PC-3 (cell line): ENCODE data around the gene CCNB1IP1. TPM values are rescaled to one million over a fixed set of nuclear protein-coding genes. Genes with fewer than 3 reads are reported as not detected.

Experiments used
- ATAC-seq: fragments of 200-7000 bp; cut with Tn5 transposase; 2 replicates; pipeline ENCODE4 v1.9.1; 2020; ENCODE audit warnings: mild to moderate bottlenecking, moderate library complexity
- BruUV-seq: library from RNA; stranded (reverse); fragments of 400-500 nt; replicated peaks from 2 replicates; lab custom pipeline; 2021; lab: Mats Ljungman, UMichigan
- CTCF ChIA-PET: fragments of 300-600 bp; sonication (Branson Sonifier 250); formaldehyde crosslinking; loops from one replicate; lab custom pipeline; 2022; ENCODE audit warnings: antibody characterized with exemption; lab: Charles Lee
- POLR2A ChIA-PET: fragments of 300-600 bp; sonication (Branson Sonifier 250); formaldehyde crosslinking; loops from one replicate; lab custom pipeline; 2022; ENCODE audit warnings: antibody characterized with exemption; ENCODE audit not compliant: unreplicated experiment; lab: Charles Lee
- DNase-seq: peaks from one replicate; pipeline ENCODE4 v3.0.0-alpha.2; 2015
- H2AFZ ChIP-seq: fragments of 300-600 bp; sonication (generic); 2 replicates; pipeline ENCODE4 v1.6.0; 2016; ENCODE audit warnings: antibody characterized with exemption, low read length
- H3F3A ChIP-seq: fragments of 300-600 bp; sonication (generic); one replicate; pipeline ENCODE4 v1.6.0; 2017; ENCODE audit warnings: antibody characterized with exemption, low read length, control low read depth, mild to moderate bottlenecking; ENCODE audit not compliant: unreplicated experiment
- H3K27ac ChIP-seq: fragments of 300-600 bp; sonication (generic); 2 replicates; pipeline ENCODE4 v1.5.1; 2016; ENCODE audit warnings: mild to moderate bottlenecking, low read length
- H3K27me3 ChIP-seq: fragments of 300-600 bp; sonication (generic); 2 replicates; pipeline ENCODE4 v1.6.1; 2016; ENCODE audit warnings: low read length, mixed read lengths
- H3K36me3 ChIP-seq: fragments of 300-600 bp; sonication (generic); 2 replicates; pipeline ENCODE4 v1.6.1; 2016; ENCODE audit warnings: low read depth, mixed run types, low read length, mixed read lengths
- H3K4me1 ChIP-seq: fragments of 300-600 bp; sonication (generic); 2 replicates; pipeline ENCODE4 v1.5.1; 2016; ENCODE audit warnings: low read length; ENCODE audit not compliant: insufficient read depth
- H3K4me2 ChIP-seq: fragments of 300-600 bp; sonication (generic); 2 replicates; pipeline ENCODE4 v1.6.0; 2016; ENCODE audit warnings: low read length
- H3K4me3 ChIP-seq: fragments of 300-600 bp; sonication (generic); 2 replicates; pipeline ENCODE4 v1.5.1; 2016; ENCODE audit warnings: mild to moderate bottlenecking, low read length, mixed read lengths
- H3K79me2 ChIP-seq: fragments of 300-600 bp; sonication (generic); 2 replicates; pipeline ENCODE4 v1.6.1; 2017; ENCODE audit warnings: low read length, mixed read lengths
- H3K9ac ChIP-seq: fragments of 300-600 bp; sonication (generic); 2 replicates; pipeline ENCODE4 v1.6.0; 2016; ENCODE audit warnings: mild to moderate bottlenecking, low read length
- H3K9me2 ChIP-seq: fragments of 300-600 bp; sonication (generic); replicated peaks from 2 replicates; pipeline ENCODE4 v1.6.1; 2016; ENCODE audit warnings: mixed run types, low read length, mixed read lengths
- H3K9me3 ChIP-seq: fragments of 300-600 bp; sonication (generic); 2 replicates; pipeline ENCODE4 v1.6.1; 2016; ENCODE audit warnings: low read length, mixed read lengths
- H4K20me1 ChIP-seq: fragments of 300-600 bp; sonication (generic); 2 replicates; pipeline ENCODE4 v1.6.1; 2016; ENCODE audit warnings: low read length, mixed read lengths
- EZH2 ChIP-seq: fragments of 300-600 bp; sonication (generic); IDR thresholded peaks from one replicate; pipeline ENCODE4 v1.6.1; 2017; ENCODE audit warnings: antibody characterized with exemption, mild to moderate bottlenecking, low read length; ENCODE audit not compliant: unreplicated experiment
- EZH2phosphoT487 ChIP-seq: fragments of 300-600 bp; sonication (generic); IDR thresholded peaks from 2 replicates; pipeline ENCODE4 v1.6.1; 2018; ENCODE audit warnings: mild to moderate bottlenecking, antibody characterized with exemption, low read length, borderline replicate concordance
- intact Hi-C: fragments of 100-400 bp; cut with micrococcal nuclease; formaldehyde crosslinking; loops from 2 replicates; pipeline ENCODE4 v1.9.0; 2023
- total RNA-seq: library from RNA; depleted of rRNA; stranded (reverse); fragments of >200 nt; gene quantifications from 2 replicates; pipeline ENCODE4 v1.2.3, GENCODE V29; 2014
- TF ChIP-seq, protein P1 (sequence below): fragments of 300-600 bp; sonication (generic); conservative IDR thresholded peaks from 2 replicates; pipeline ENCODE4 v1.5.1; 2017; ENCODE audit warnings: antibody characterized with exemption, low read depth, mild to moderate bottlenecking, low read length

CCNB1IP1 gene
- total RNA-seq, 1 experiment from 2014 or later, result 32.8 TPM

DNA sequence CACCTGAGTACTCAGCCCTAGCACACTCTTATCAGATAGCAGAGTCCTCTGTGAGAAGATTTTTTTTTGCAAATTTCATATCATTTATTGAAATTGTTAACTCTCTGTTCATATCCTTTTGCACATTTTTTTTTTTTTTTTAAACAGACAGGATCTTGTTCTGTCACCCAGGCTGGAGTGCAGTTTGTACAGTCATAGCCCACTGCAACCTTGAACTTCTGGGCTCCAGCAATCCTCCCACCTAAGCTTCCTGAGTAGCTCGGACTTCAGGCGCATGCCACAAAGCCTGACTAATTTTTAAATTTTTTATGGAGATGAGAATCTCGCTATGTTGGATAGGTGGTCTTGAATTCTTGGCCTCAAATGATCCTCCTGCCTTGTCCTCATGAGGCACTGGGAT lies 14.7 kb upstream of the CCNB1IP1 start:
- Histone ChIP-seq H3K27me3 (no peaks in the 10 kb centered on the region), H3K27ac (no peak overlapping the region), H3K4me3 (no peak overlapping the region), H4K20me1 (no peaks in the 10 kb centered on the region; the same call in 1 of the 2 replicates), H3F3A (no peaks in the 10 kb centered on the region), H3K79me2 (peaks cover 24% of the 10 kb centered on the region), H3K4me2 (no peak overlapping the region), H3K9me3 (no peaks in the 10 kb centered on the region), H3K36me3 (peaks cover 59% of the 10 kb centered on the region), H3K9me2 (no peaks in the 10 kb centered on the region), H3K9ac (no peak overlapping the region), H3K4me1 (peaks cover 11% of the 10 kb centered on the region), H2AFZ (no peak overlapping the region)
- ATAC-seq (no peak), DNase-seq (no peak)
- POLR2A ChIA-PET, result no interaction called here
- intact Hi-C loops, result no loop called here
- no TSS peak for BruUV-seq
- CTCF ChIA-PET, result no interaction called here
- TF ChIP-seq, protein P1, sequence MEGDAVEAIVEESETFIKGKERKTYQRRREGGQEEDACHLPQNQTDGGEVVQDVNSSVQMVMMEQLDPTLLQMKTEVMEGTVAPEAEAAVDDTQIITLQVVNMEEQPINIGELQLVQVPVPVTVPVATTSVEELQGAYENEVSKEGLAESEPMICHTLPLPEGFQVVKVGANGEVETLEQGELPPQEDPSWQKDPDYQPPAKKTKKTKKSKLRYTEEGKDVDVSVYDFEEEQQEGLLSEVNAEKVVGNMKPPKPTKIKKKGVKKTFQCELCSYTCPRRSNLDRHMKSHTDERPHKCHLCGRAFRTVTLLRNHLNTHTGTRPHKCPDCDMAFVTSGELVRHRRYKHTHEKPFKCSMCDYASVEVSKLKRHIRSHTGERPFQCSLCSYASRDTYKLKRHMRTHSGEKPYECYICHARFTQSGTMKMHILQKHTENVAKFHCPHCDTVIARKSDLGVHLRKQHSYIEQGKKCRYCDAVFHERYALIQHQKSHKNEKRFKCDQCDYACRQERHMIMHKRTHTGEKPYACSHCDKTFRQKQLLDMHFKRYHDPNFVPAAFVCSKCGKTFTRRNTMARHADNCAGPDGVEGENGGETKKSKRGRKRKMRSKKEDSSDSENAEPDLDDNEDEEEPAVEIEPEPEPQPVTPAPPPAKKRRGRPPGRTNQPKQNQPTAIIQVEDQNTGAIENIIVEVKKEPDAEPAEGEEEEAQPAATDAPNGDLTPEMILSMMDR, result no peak
- TF ChIP-seq EZH2 (no peak), EZH2phosphoT487 (no peak)

DNA sequence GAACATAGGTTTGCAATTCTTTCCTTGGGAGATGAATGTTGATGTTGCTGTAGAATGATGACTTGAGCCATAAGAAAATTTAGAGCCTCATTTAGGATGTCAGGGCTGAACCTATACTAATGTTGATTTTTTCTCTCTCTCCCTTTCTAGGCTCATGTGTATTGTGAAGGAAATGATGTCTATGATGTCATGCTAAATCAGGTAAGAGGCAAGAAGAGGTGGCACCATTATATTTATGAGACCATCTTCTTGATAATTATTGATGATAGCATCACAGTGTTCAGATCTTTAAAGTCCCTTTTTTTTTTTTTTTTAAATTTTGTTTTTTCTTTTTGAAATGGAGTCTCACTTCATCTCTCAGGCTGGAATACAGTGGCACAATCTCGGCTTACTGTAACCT lies 13.6 kb upstream of the CCNB1IP1 start:
- ChIA-PET CTCF (no interaction called here), POLR2A (no interaction called here)
- no peak overlapping the region for H3K27ac ChIP-seq
- no peak for DNase-seq
- H3K4me2 ChIP-seq, result no peak overlapping the region
- no peaks in the 10 kb centered on the region; the same call in 1 of the 2 replicates for H4K20me1 ChIP-seq
- H3K4me1 ChIP-seq, result peaks cover 13% of the 10 kb centered on the region
- peaks cover 24% of the 10 kb centered on the region for H3K79me2 ChIP-seq
- intact Hi-C loops, result no loop called here
- BruUV-seq, result no TSS peak
- H3K27me3 ChIP-seq, result no peaks in the 10 kb centered on the region
- no peak overlapping the region for H3K9ac ChIP-seq
- peaks cover 49% of the 10 kb centered on the region for H3K36me3 ChIP-seq
- no peaks in the 10 kb centered on the region for H3F3A ChIP-seq
- H3K4me3 ChIP-seq, result no peak overlapping the region
- no peaks in the 10 kb centered on the region for H3K9me3 ChIP-seq
- H3K9me2 ChIP-seq, result no peaks in the 10 kb centered on the region
- no peak for ATAC-seq
- TF ChIP-seq EZH2, result no peak
- TF ChIP-seq, protein P1, result no peak
- no peak for TF ChIP-seq EZH2phosphoT487
- no peak overlapping the region for H2AFZ ChIP-seq

DNA sequence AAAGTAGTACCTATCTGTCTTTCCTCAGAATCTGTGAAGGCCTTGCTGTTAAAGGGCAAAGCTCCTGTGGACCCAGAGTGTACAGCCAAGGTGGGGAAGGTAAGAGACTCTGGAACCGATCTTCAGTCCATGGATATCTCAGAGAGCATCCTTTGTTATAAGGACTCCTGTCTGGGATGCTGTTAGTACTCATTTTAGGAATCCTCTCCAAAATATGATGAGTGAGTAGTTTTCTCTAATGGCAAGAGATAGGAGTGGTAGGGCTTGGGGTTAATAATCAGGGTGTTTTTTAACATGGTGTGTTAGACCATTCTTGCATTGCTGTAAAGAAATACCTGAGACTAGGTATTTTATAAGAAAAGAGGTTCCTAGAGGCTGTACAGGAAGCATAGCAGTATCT lies 12.3 kb upstream of the CCNB1IP1 start:
- Histone ChIP-seq H2AFZ (no peak overlapping the region), H3K4me3 (no peak overlapping the region), H3K27me3 (no peaks in the 10 kb centered on the region), H3K27ac (no peak overlapping the region), H3K9ac (no peak overlapping the region), H3K4me2 (no peak overlapping the region), H3F3A (no peaks in the 10 kb centered on the region), H3K9me3 (no peaks in the 10 kb centered on the region), H3K36me3 (peaks cover 37% of the 10 kb centered on the region), H3K79me2 (peaks cover 22% of the 10 kb centered on the region), H4K20me1 (no peaks in the 10 kb centered on the region; the same call in 1 of the 2 replicates), H3K9me2 (no peaks in the 10 kb centered on the region), H3K4me1 (peaks cover 15% of the 10 kb centered on the region)
- TF ChIP-seq EZH2, result no peak
- TF ChIP-seq EZH2phosphoT487, result no peak
- TF ChIP-seq, protein P1, result no peak
- ATAC-seq (no peak), DNase-seq (no peak)
- intact Hi-C loops, result no loop called here
- BruUV-seq, result no TSS peak
- POLR2A ChIA-PET, result no interaction called here
- CTCF ChIA-PET, result no interaction called here
